ENCODE results near the gene PRR18. TPM values are rescaled to one million over a fixed set of nuclear protein-coding genes. Genes with fewer than 3 reads are reported as not detected.

The PRR18 gene
- total RNA-seq, 1 experiment from 2014 or later: not detected

DNA sequence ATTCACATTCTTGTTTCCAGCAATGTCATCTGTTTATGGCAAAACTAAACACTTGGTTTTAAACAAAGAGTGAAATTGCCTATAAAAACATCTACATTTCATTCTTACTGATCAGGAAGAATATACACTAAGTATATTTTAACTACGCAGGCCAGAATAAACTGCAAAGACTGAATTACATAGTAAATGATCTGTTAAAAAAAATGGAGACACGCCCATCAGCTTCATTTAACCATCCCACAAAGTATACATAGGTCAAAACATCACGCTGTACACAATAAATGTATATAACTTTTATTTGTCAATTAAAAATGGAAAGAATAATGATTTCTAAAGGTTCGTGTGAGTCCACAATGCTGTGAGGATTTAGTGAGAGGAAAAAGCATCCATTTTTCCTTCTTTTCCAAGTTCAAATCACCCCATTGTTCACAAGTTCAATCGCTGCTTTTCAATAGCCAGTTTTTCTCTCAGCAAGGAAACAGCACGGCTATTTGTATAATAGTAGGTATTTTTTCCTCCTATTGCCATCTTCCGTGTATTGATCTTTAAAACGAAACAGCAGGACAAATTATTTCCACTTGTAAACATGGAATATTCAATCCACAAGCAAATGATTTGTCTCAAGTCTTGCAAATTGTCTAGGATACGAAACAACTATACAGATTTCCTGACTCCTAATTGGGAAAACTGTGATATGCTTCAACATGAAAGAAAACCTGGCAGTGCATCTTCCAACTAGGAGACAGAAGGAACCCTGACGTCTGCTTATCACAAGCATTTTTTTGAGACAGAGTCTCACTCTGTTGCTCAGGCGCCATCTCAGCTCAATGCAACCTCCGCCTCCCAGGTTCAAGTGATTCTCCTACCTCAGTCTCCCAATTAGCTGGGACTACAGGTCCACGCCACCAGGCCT is 23.6 kb upstream of the PRR18 start:
- POLR2A ChIA-PET: no interaction called here
- Histone ChIP-seq H3K4me3 (replicated peaks in 1 of 2; ENCODE audit: low read depth in 1 of 2, low read length in 2 of 2) (no peak overlapping the region), H3K9me2 (ENCODE audit: insufficient read depth) (no peaks in the 10 kb centered on the region), H3K27ac (ENCODE audit: low read depth, low read length) (no peak overlapping the region), H4K20me1 (ENCODE audit: insufficient read depth) (peaks cover 14% of the 10 kb centered on the region; the same call in 1 of the 2 replicates), H3K79me2 (ENCODE audit: insufficient read depth, low read length) (peaks cover 100% of the 10 kb centered on the region), H3K27me3 (ENCODE audit: insufficient read depth, low read length) (no peaks in the 10 kb centered on the region), H3K4me1 (ENCODE audit: control insufficient read depth in 1 of 2, insufficient read depth in 2 of 2, low read length in 2 of 2) (peaks cover 0 to 7% of the 10 kb centered on the region in 2 experiments; a peak in 1 of 4 replicates), H3K9ac (ENCODE audit: low read length) (no peak overlapping the region), H3K9me3 (ENCODE audit: control insufficient read depth in 1 of 2, insufficient read depth in 1 of 2, low read depth in 1 of 2, low read length in 2 of 2) (no peaks in the 10 kb centered on the region), H3K36me3 (ENCODE audit: control insufficient read depth in 1 of 2, insufficient read depth in 2 of 2, low read length in 2 of 2) (peaks cover 5 to 21% of the 10 kb centered on the region in 2 experiments), H3K4me2 (ENCODE audit: low read length) (no peak overlapping the region), H2AFZ (ENCODE audit: low read depth, low read length, poor library complexity, severe bottlenecking) (no peak overlapping the region)
- intact Hi-C loops (cut with micrococcal nuclease): no loop called here
- ATAC-seq (no peak), DNase-seq (ENCODE audit: low read depth, low spot score) (no peak)
- RAD21 ChIA-PET (ENCODE audit: low non-redundant PET in 1 of 2, low total read pairs in 2 of 2, uncharacterized antibody in 2 of 2, unreplicated experiment in 2 of 2): no interaction called here
- CTCF ChIA-PET: no interaction called here
- BruUV-seq (replicated peaks): no TSS peak
- TF ChIP-seq ELF1 (IDR thresholded peaks at IDR 0.05; ENCODE audit: borderline replicate concordance, low read depth): no peak

DNA sequence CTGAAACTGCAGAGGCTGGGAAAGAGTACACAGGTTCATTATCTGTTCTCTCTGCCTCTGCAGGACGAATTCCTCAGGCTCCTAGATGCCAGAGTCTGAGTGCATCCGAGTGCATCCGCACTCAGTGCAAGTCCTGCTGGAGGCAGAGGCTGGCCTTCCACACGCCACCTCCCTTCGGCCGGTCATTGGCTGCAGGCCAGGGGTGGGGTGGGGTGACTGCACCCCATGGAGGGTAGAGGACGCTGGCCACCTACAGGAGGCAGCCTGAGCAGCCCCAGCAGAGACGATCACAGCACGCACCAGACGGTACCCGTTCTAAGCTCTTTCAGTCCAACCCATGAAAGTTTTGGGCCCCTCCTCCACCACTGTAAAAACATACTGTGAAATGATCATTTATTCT is 22.4 kb upstream of the PRR18 start:
- H3K4me2 ChIP-seq (ENCODE audit: low read length): no peak overlapping the region
- H3K27me3 ChIP-seq (ENCODE audit: insufficient read depth, low read length): no peaks in the 10 kb centered on the region
- H2AFZ ChIP-seq (ENCODE audit: low read depth, low read length, poor library complexity, severe bottlenecking): no peak overlapping the region
- no peaks in the 10 kb centered on the region for H3K9me2 ChIP-seq (ENCODE audit: insufficient read depth)
- H3K36me3 ChIP-seq (ENCODE audit: control insufficient read depth in 1 of 2, insufficient read depth in 2 of 2, low read length in 2 of 2): peaks cover 10 to 19% of the 10 kb centered on the region in 2 experiments; a peak in 3 of 4 replicates
- H3K4me1 ChIP-seq (ENCODE audit: control insufficient read depth in 1 of 2, insufficient read depth in 2 of 2, low read length in 2 of 2): peaks cover 0 to 7% of the 10 kb centered on the region in 2 experiments; a peak in 1 of 4 replicates
- no peak overlapping the region for H3K4me3 ChIP-seq (replicated peaks in 1 of 2; ENCODE audit: low read depth in 1 of 2, low read length in 2 of 2)
- no peak overlapping the region for H3K9ac ChIP-seq (ENCODE audit: low read length)
- ATAC-seq (peak; percentile 94), DNase-seq (ENCODE audit: low read depth, low spot score) (no peak)
- TF ChIP-seq, protein P1, sequence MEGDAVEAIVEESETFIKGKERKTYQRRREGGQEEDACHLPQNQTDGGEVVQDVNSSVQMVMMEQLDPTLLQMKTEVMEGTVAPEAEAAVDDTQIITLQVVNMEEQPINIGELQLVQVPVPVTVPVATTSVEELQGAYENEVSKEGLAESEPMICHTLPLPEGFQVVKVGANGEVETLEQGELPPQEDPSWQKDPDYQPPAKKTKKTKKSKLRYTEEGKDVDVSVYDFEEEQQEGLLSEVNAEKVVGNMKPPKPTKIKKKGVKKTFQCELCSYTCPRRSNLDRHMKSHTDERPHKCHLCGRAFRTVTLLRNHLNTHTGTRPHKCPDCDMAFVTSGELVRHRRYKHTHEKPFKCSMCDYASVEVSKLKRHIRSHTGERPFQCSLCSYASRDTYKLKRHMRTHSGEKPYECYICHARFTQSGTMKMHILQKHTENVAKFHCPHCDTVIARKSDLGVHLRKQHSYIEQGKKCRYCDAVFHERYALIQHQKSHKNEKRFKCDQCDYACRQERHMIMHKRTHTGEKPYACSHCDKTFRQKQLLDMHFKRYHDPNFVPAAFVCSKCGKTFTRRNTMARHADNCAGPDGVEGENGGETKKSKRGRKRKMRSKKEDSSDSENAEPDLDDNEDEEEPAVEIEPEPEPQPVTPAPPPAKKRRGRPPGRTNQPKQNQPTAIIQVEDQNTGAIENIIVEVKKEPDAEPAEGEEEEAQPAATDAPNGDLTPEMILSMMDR (IDR thresholded peaks at IDR 0.05 in 2 of 3, conservative IDR thresholded peaks at IDR 0.05 in 1 of 3; ENCODE audit: borderline replicate concordance in 1 of 3, insufficient read depth in 1 of 3, low read depth in 2 of 3, low read length in 2 of 3): peak in 2 of 3 experiments; percentile 18 to 28; a peak in 3 of 6 replicates
- TF ChIP-seq ZFX (IDR thresholded peaks at IDR 0.05): no peak
- intact Hi-C loops (cut with micrococcal nuclease): no loop called here
- ChIA-PET POLR2A (no interaction called here), RAD21 (ENCODE audit: low non-redundant PET in 1 of 2, low total read pairs in 2 of 2, uncharacterized antibody in 2 of 2, unreplicated experiment in 2 of 2) (no interaction called here), CTCF (no interaction called here)
- H3K9me3 ChIP-seq (ENCODE audit: control insufficient read depth in 1 of 2, insufficient read depth in 1 of 2, low read depth in 1 of 2, low read length in 2 of 2): no peaks in the 10 kb centered on the region
- H3K79me2 ChIP-seq (ENCODE audit: insufficient read depth, low read length): peaks cover 100% of the 10 kb centered on the region
- peaks cover 10% of the 10 kb centered on the region; the same call in 1 of the 2 replicates for H4K20me1 ChIP-seq (ENCODE audit: insufficient read depth)
- BruUV-seq (replicated peaks): no TSS peak
- H3K27ac ChIP-seq (ENCODE audit: low read depth, low read length): no peak overlapping the region
